ENCODE measurements around the gene WDR33.

The WDR33 gene

GRCh38 chr2:127688405-127688804 lies 122.6 kb downstream of the WDR33 start:
- no peak for DNase-seq

DNA sequence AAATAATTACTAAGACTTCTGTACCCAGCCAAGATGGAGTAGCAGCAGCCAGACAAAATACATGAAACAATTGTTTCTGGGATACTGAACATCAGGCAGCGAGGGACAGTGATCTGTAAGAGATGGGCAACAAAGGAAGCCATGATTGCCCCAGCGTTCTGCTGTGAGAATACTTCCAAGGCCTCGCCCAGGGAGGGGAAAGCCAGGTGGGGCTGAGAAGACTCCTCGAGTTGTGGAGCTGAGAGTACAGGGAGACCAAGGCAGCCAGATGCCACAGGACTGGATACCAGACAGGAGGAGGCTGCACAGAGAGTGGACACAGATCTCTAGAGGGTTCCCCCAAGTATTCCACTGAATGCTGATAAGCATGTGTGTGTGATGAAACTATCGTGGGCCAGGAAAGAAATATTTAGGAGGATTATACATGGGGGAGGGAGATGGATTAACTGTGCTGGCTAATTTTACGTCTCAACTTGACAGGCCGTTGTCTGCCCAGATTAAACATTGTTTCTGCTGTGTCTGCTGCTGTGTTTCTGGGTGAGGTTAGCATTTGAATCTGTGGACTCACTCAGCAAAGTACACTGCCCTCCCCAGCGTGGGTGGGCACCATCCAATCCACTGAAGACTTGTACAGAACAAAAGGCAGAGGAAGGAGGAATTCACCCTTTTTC lies 125.4 kb downstream of the WDR33 start:
- DNase-seq = no peak

DNA sequence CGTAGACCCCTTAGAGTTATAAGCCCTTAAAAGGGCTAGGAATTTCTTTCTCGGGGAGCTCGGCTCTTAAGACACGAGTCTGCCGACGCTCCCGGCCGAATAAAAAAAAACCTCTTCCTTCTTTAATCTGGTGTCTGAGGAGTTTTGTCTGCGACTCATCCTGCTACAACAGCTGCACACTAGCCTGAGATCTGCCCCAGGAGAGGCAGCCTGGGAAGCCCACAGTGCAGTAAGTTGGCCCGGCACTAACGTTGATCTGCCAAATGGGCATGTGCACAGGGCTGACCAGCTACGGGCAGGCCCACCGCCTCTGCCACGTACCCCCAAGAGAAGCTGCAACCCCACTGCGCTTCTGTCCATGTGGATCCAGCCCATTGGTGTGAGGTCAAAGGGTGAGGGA lies 127.2 kb downstream of the WDR33 start:
- no peak for DNase-seq

DNA sequence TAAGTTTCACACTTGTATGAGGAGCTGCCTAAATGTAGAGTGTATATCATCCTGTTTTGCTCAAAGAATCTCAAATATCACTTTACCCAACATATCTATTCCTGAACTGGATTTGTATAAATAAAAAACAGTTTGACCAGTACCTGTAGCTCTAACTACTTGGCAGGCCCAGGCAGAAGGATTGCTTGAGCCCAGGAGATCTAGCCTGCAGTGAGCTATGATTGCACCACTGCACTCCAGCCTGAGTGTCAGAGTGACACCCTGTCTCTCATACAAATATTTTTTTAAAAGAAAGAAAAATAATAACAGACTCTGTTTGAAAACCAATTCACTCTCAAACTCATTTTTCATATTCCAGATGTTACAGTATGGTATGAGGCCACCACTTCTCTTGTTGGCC lies 127.9 kb downstream of the WDR33 start:
- no peak for DNase-seq

- DNase-seq = no peak
Observed at GRCh38 chr2:127681976-127682857, 128.8 kb downstream of the WDR33 start.

GRCh38 chr2:127681288-127681804 lies 129.6 kb downstream of the WDR33 start:
- no peak for DNase-seq

DNA sequence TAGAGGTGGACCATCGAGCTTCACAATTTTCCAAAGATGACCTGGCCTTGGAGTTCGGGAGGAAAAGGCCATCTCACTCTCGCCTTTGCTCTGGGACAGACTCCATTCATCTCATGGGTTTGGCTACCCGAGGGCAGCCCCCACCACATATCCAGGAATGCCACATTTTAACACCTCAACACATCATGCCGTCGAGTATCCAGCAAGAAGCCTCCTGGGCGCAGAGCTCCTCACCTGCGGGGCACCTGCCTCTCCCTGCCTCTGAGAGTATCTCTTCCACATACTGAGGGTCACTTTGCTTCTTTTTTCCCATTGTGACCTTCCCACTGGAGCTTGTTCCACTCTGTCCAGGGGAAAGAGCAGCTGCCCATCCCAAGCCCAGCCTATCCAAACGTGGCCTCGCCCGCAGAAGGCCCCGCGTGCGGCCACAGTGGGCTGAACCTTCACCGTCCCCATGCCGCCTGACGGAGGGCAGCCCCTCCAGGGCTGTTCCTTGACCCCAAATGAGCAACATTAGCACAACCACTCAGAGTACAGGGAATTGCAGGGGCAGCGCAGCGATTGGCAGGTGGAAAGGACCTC lies 130.2 kb downstream of the WDR33 start:
- no peak for DNase-seq

DNA sequence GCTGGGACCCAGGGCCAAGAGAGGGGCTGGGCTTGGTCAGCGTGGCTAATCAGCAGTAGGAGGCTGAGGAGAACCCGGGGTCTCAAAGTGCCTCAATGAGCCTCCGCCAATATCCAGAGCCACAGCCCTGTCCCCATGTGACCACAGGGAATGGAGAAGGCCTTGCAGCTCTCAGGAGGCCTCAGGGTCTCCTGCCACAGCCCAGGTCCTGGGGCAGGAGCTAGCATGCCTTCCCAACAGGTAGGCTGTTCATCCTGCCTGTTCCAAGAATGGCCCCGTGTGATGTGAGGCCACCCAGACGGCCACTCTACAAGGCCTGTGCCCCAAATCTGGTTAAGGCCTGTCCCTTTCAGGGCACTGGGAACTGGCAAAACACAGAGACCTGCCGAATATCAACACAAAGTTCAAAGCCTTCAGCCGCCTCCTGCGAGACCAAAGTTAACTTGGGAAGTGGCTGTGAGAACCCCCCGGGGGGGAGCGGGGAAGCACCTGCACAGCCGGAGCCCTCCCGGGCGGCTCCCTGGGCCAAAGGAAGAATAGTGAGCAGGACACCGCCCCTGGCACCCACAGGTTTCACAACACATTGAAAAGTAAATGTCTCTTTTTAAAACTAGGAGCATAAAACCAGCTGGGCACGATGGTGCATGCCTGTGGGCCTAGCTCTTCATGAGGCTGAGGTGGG lies 131.2 kb downstream of the WDR33 start:
- DNase-seq = no peak

DNA sequence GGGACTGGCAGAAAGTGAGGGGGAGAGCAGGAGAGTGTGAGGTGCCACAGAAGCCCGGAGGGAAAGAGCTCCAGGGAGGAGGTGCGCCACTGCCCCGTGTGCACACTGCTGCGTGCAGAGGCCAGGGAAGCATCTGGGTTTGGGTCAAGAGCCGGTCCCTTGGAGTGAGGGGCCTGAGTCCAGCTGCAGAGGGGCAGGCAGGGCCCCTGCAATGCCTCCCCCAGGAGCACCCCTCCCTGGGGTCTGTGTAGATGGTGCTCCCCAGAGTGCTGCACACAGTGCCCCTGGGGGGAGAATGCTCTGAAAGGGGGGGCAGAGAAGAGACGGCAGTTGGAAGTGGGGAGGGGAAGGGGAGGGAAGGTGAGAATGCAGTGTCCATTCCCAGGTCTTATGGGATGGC lies 132.0 kb downstream of the WDR33 start:
- no peak for DNase-seq

DNA sequence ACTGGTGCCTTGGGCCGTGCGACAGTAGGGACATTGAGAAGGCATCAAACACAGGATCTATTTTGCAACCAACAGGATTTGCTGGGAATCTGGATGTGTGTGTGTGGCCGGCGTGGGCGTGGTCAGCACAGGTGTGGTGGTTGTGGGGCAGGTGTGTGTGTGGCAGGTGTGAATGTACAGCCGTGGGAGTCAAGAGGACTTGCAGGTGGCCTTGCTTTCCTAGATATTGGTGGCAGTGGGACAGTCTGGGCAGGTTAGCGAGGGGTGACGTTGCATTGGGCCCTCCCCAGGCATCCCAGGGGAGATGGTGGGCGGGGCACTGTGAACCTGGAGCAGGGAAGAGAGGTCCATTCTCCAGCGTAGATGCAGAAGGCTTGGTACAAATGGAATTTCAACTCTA lies 132.4 kb downstream of the WDR33 start:
- DNase-seq = no peak

DNA sequence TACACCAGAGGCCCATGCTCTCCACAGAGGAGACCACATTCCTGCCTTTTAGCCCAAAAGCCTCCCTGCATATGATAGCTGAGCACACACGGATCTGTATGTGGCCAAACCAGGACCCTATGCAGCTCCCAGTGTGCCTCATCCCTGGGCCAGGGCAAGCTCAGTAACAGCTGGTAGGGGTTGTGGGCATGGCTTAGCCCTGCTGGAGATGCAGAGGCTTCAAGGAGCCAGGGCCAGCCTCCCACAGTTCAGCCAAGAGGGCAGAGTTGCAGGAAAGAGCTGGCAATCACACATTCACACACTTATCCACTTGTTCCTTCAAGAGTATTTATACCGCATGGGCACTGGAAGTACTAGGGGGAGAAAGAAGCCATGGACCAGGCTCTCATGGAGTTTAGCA lies 134.1 kb downstream of the WDR33 start:
- no peak for DNase-seq

GRCh38 chr2:127675331-127676261 lies 135.4 kb downstream of the WDR33 start, which contains the start of gene LIMS2:
Gene LIMS2, minus strand, starts transcription at chr2:127675530. Its CDS starts 506 bp downstream, at chr2:127675024.
- no peak for DNase-seq

DNA sequence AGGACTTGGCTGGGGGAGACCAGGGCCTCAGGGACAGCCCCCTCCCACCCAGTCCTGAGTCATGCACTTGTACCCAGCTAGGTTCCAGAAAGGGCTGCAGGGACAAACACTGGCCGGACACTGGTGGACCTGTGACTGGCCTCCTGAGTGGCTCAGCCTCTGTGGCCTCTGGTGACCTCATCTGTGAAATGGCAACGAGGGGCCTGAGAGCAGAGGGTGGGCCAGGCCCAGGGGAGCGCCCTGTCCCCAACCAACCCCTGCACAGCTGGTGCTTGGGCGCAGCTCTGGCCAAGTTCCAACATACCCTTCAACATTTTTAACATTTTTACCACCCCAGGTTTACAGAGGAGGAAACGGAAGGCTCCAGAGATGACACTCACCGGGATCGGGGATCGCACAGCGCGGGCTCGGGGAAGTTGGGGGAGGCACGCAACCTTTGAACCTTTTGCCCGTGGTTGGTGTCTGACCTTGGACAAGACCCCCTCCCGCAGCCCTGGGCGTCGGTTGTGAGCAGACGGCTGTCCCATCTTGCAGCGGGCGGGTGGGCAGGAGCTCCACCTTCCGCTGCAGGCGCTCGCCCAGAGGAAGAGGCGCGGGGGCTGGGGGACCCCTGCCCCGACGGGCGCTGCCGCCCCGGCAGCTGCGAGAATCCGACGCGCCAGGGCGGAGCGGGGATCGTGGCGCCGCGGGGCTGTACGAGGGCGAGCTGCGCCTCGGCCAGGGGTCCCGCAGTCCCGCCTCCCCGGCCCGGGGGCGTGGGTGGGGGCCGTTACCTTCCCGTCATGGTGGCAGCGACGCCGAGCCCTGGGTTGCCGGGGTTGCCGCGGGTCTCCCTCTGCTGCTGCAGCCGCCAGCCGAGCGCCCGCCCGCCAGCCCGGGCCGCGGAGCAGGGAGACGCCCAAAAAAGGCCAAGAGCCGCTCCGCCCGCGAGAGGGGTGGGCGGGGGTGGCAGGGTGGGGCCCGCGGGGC lies 136.4 kb downstream of the WDR33 start:
- peak; percentile 34 for DNase-seq

DNA sequence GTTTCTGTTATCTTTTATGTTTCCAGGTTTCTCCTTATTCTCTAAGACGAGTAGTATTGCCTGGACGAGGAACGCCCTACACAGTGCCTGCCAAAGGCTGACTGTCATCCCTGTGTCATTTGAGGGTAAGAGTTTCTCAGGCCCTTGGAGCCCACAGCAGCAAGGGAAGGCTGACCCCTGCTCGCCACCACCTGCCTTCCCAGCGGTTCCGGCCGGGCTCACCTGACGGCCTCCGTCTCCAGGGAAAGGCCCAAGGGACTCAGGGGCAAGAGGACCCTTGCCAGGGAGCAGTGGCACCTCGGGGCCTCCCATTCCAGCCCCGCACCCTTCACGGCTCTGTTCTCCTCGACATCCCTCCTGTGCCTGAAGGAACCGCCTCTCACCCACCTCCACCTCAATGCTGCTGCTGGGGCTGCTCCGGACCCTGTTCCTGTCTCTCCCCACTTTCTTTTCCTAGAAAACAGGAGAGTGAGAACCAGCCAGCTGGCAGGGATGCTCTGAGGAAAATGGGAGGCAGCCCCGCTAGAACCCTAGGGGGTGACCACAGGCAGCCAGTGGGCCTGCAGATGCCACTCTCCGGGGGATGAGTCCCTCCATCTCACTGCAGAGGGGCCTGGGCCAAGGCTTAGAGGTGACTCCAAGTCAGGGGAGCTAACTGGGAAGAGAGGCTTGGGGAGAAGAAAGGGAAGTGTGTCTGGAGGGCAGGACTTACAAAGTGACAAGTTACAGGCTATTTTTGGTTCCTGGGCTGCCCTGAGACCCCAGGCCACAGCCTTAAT lies 137.5 kb downstream of the WDR33 start:
- no peak for DNase-seq

- no peak for DNase-seq
Observed at GRCh38 chr2:127672341-127673224, 138.4 kb downstream of the WDR33 start.

DNA sequence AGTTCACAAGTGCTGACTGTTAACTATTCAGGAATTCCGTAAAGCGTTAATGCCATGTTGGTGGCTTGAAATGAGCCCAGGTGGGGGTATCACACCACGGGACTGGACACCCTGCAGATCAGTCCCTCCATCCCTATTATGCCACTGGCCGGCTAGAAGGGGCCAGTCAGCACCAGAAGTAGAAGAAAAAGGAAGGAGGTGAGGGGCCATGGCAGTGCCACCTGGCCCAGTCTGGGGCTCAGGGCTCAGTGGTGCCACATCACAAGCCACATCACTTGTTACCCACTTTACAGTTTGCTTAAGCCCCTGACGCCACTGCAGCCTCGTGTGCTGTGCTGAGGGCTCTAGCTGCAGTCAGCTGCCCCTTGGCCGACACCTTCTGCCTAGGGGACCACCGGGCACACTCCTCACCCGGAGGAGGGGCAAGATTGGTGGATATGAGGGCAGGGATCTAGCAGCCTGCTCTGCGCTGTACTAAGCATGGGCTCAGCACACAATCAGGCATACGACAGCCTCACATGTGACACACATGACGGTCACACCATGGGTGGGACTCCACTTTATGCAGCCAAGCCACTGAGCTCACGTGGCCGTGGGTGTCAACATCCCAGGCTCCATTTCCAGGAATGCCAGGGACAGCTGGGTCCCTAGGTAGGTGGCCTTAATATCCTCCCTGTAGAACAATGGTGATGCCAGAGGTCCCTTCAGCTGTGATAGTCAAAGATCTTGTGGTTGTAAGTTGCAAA lies 139.2 kb downstream of the WDR33 start:
- DNase-seq = no peak

DNA sequence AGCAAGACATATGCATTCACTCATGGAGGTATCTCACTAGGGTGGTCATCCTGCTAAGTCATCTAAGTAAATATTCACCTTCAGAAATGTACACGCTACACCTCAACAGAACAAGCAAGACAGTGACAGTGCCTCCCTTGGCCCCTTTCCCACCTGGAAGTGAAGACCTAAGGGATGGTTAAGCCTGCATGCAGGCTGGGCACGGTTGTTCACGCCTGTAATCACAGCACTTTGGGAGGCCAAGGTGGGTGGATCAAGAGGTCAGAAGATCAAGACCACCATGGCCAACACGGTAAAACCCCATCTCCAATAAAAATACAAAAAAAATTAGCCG lies 140.0 kb downstream of the WDR33 start:
- no peak for DNase-seq
